ENCODE measurements around the gene MT1G. TPM values are rescaled to one million over a fixed set of nuclear protein-coding genes. Genes with fewer than 3 reads are reported as not detected.

MT1G gene
- total and polyA plus RNA-seq, 3 donors from 2014 or later = 2.1 to 14.7 (median 11.5) TPM

DNA sequence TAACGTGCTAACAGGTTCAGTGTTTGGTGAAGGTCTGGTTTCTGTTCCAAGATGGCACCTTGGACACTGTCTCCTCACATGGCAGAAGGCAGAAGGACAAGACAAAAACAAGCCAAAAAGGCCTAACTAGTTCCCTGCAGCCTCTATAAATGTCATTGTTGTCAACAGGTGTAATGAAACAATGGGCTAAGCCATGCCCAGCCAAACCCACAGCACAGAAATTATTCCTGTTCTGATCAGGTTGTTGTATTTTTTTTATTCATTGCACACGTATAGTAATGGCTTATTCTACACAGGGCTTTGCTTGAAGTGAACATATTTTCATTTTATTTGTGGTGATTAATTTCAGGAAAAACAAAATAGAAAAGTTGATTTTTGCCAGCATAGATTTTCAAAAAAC, 45.9 kb upstream of the MT1G start:
- DNase-seq = no peak
- no peaks in the 10 kb centered on the region for H3K4me1 ChIP-seq
- no peak overlapping the region for H3K4me3 ChIP-seq
- no peaks in the 10 kb centered on the region for H3K27me3 ChIP-seq
- no peak for TF ChIP-seq POLR2A (IDR thresholded peaks at IDR 0.05)
- TF ChIP-seq, protein P1, sequence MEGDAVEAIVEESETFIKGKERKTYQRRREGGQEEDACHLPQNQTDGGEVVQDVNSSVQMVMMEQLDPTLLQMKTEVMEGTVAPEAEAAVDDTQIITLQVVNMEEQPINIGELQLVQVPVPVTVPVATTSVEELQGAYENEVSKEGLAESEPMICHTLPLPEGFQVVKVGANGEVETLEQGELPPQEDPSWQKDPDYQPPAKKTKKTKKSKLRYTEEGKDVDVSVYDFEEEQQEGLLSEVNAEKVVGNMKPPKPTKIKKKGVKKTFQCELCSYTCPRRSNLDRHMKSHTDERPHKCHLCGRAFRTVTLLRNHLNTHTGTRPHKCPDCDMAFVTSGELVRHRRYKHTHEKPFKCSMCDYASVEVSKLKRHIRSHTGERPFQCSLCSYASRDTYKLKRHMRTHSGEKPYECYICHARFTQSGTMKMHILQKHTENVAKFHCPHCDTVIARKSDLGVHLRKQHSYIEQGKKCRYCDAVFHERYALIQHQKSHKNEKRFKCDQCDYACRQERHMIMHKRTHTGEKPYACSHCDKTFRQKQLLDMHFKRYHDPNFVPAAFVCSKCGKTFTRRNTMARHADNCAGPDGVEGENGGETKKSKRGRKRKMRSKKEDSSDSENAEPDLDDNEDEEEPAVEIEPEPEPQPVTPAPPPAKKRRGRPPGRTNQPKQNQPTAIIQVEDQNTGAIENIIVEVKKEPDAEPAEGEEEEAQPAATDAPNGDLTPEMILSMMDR (IDR thresholded peaks at IDR 0.05) = no peak
- no peak overlapping the region for H3K27ac ChIP-seq
- H3K36me3 ChIP-seq (ENCODE audit: low read depth, missing control alignments) = no peaks in the 10 kb centered on the region
- intact Hi-C loops (cut with DNase I; ENCODE audit: low total_unique reads) = no loop called here
- WGBS, 2 donors = 93 to 100% methylated on average over 2 of the region's 2 CpGs
- no peaks in the 10 kb centered on the region for H3K9me3 ChIP-seq

DNA sequence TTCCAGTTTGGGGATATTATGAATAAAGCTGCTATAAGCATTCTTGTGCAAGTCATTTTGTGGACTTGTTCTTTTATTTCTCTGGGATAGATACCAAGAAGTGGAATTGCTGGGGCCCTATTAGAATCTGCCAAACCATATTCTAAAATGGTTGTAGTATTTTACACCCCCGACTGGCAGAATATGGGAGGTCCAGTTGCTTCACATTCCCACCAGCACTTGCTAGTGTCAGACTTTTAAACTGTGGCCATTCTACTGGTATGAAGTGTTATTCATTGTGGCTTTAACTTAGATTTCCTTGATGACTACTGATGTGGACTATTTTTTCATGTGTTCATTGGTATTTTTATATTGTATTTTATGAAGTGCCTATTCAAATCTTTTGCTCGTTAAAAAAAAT, 44.0 kb upstream of the MT1G start:
- H3K9me3 ChIP-seq = no peaks in the 10 kb centered on the region
- H3K4me1 ChIP-seq = no peaks in the 10 kb centered on the region
- WGBS, 2 donors = 88 to 92% methylated on average over 2 of the region's 2 CpGs
- intact Hi-C loops (cut with DNase I; ENCODE audit: low total_unique reads) = no loop called here
- DNase-seq = no peak
- TF ChIP-seq, protein P1 (IDR thresholded peaks at IDR 0.05) = no peak
- no peak for TF ChIP-seq POLR2A (IDR thresholded peaks at IDR 0.05)
- no peaks in the 10 kb centered on the region for H3K36me3 ChIP-seq (ENCODE audit: low read depth, missing control alignments)
- H3K27me3 ChIP-seq = no peaks in the 10 kb centered on the region
- H3K27ac ChIP-seq = no peak overlapping the region
- no peak overlapping the region for H3K4me3 ChIP-seq

DNA sequence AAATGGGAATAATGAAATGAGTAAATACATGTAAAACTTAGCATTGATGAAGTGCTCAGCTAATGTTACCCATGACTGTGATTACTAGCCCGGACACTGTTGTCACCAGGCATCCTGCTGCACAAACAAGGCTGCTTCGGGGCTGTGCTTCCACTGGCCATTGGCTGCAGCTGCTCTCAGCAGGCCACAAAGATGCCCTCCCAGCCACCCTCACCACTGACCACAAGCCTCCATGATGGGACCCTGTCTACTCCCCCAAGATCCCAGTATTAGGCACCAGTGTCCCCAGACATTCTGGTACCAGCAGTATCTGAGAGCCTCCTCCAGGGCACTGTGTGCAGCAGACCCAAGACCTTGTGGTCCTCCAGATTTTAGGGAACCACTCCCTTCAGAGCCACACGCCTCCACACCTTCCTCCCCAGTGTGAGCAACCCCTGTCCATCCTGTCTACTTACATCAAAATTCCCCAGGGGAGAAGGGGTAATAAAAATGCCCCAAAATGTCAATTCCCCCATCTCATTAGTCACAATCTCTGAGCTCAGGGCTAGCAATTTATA, 42.4 kb upstream of the MT1G start:
- TF ChIP-seq POLR2A (IDR thresholded peaks at IDR 0.05) = no peak
- TF ChIP-seq, protein P1 (IDR thresholded peaks at IDR 0.05) = no peak
- Histone ChIP-seq H3K4me3 (no peak overlapping the region), H3K4me1 (no peaks in the 10 kb centered on the region), H3K36me3 (ENCODE audit: low read depth, missing control alignments) (no peaks in the 10 kb centered on the region), H3K27me3 (no peaks in the 10 kb centered on the region), H3K27ac (no peak overlapping the region), H3K9me3 (no peaks in the 10 kb centered on the region)
- intact Hi-C loops (cut with DNase I; ENCODE audit: low total_unique reads) = no loop called here
- DNase-seq = no peak
- 70 to 83% methylated on average over 3 of the region's 3 CpGs for WGBS, 2 donors

DNA sequence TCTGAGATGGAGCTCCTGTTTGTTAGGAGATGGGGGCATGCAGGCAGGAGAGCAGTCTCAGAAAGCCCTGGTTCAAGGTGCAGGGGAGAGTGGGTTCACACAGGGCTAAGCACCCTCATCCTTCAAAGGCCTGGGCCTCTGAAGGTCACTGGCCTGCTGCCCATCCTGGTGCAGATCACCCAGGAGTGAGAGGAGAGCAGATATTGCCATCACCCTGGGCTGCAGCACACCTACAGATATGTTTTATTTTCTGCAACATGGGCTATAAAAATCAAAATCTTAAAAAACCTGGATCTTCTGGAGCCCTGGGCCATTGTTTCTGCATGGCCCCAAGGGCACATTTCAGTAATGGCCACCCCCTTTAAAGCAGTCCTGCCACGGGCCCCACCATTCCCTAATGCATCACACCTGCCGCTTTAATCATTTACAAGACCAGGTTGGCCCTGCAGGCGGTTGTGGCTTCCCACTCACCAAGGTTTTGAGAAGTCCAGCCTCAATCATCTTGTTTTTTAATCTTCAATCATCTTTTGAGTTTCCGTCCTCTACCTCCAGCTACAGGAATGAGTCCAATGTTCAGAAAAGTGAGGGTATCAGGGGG, 41.7 kb upstream of the MT1G start:
- H3K4me1 ChIP-seq = no peaks in the 10 kb centered on the region

More for the DNA sequence above, 41.7 kb upstream of the MT1G start:
- Histone ChIP-seq H3K36me3 (ENCODE audit: low read depth, missing control alignments) (no peaks in the 10 kb centered on the region), H3K27me3 (no peaks in the 10 kb centered on the region), H3K27ac (no peak overlapping the region), H3K9me3 (no peaks in the 10 kb centered on the region), H3K4me3 (no peak overlapping the region)
- no peak for DNase-seq
- WGBS, 2 donors = 91 to 96% methylated on average over 4 of the region's 4 CpGs
- intact Hi-C loops (cut with DNase I; ENCODE audit: low total_unique reads) = loop anchor here (10.0 kb wide), 1 partner anchor 125 kb away; the partner anchor contains the start of gene MT3
- TF ChIP-seq, protein P1 (IDR thresholded peaks at IDR 0.05) = no peak
- no peak for TF ChIP-seq POLR2A (IDR thresholded peaks at IDR 0.05)

All from testis (tissue), 3 donors.